Epithelial cell of esophagus (primary cell): ENCODE measurements around the gene MYBPC2.

Experiments used
- DNase-seq: peaks from one replicate; pipeline ENCODE4 v3.0.0; 2010; ENCODE audit warnings: low read depth
- H3K4me3 ChIP-seq: 2 replicates; pipeline ENCODE4 v1.5.1; 2011; ENCODE audit warnings: mild to moderate bottlenecking, low read length, control low read depth
- CTCF ChIP-seq: IDR thresholded peaks from 2 replicates; pipeline ENCODE4 v1.5.1; 2011; ENCODE audit warnings: low read depth, mild to moderate bottlenecking, low read length, control low read depth, inconsistent platforms; ENCODE audit not compliant: insufficient read depth; ENCODE audit errors: missing control alignments

The MYBPC2 gene

DNA sequence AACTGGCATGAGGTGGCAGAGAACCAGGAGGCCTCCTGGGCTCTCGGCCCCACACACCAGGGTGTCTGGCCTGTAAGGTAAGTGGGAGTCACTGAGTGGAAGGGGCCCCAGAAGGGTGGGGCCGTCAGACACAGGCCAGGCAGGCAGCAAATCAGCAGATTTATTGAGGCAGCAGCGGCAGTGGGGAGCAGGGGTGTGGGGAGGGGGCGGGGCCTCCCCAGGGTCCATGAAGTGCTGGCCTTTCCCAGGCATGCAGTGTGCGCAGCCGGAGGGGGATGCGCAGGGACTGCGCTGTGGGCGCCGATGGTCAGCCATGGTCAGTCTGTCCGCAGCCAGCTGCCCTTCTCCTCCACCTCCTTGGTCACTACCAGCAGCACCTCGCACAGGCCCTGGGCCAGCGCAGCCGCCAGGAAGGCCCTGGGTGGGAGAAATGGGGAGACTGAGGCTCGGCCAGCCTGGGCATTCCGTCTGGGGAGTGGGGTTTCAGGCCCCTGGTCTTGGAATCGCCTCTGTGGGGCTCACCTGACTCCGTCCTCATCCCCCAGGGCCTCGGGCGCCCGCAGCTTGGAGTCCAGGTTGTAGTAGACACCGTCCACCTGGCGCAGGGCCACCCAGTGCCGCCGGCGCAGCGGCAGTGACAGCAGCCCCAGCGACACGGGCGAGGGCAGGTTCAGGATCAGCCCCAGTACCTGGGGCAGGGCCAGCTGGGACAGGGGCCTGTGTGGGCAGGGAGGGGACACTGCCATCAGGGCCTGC lies 73.3 kb downstream of the MYBPC2 start:
- no peak overlapping the region for H3K4me3 ChIP-seq
- no peak for TF ChIP-seq CTCF
- no peak for DNase-seq

DNA sequence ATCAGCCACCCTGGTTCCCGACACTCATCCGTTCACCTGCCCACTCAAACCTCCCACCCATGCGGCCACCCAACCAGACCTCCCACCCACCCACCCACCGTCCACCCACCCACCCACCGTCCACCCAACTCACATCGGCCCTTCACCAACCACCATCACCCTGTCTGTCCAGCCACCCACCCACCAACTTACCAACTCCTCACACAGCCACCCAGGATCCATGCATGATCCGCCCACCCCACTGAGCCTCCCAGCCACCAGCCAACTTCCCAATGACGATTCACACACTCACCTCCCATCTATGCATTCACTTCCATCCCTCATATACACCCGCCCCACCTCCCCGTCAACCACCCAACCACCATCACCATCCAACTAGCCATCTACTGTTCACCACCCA lies 74.0 kb downstream of the MYBPC2 start:
- no peak for TF ChIP-seq CTCF
- no peak for DNase-seq
- no peak overlapping the region for H3K4me3 ChIP-seq

- DNase-seq: no peak
- no peak for TF ChIP-seq CTCF
These were observed 74.7 kb downstream of the MYBPC2 start for GRCh38 chr19:50507376-50507775.

GRCh38 chr19:50508843-50509190 lies 76.1 kb downstream of the MYBPC2 start:
- DNase-seq: no peak
- H3K4me3 ChIP-seq: no peak overlapping the region
- TF ChIP-seq CTCF: no peak

More at GRCh38 chr19:50507376-50507775, 74.7 kb downstream of the MYBPC2 start:
- no peak overlapping the region for H3K4me3 ChIP-seq

DNA sequence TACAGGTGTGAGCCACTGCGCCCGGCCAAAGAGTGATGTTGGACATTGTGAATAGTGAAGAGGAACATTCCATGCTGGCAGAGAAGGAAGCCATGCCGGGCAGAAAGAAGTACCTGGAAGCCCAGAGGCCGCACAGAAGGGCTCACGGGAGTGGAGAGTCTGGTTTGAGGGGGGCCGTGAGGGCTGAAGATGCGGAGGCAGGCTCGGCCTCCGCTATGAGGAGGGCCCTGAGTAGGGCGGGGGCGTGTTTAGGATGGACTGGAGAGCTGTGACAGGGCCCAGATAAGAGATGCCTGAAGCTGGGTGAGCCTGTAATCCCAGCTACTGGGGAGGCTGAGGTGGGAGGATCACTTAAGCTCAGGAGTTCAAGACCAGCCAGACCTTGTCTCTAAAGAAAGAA lies 76.7 kb downstream of the MYBPC2 start:
- H3K4me3 ChIP-seq: no peak overlapping the region
- no peak for TF ChIP-seq CTCF
- no peak for DNase-seq

DNA sequence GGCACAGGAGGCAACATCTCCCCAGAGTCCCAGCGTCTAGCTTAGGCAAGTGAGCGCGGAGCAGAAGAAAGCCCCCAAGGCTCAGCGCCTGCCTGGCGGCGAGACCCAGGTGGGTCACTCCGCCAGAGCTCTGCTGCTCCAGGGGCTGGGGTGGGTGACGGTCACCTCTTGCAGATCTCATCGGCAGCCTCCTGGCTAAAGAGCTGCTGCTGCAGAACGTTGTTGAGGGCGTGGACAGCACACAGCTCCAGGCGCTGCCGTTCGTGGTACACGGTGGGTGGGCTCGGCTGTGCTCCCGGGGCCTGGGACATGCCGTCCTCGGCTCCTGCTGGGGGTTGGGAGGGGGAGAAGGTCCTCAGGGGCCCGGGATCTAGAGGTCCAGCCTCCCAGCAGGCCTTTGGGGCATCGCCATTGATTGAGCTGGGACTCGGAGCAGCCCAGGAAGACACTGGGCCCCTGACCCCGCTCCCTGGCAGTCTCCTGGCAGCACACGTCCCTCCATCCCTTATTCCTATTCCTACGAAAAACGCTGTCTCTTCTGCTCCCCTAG lies 77.5 kb downstream of the MYBPC2 start:
- TF ChIP-seq CTCF: no peak
- peak overlapping the region; percentile 73 for H3K4me3 ChIP-seq
- no peak for DNase-seq

DNA sequence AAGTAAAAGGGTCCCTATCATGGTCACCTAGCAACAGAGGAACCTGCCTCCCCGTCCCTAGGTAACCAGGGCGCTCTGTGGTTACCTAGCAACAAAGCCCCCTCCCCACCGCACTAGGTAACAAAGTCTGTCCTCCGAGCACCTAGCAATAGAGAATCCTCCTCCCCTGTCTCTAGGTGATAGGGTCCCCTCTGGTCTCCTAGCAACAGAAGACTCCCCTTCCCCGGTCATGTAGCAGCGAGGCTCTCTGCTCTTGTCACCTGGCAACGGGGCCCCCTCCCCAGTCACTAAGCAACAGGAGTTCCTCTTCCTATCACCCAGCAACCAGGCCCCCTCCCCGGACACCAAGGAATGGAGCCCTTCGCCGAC lies 78.0 kb downstream of the MYBPC2 start:
- H3K4me3 ChIP-seq: peak overlapping the region; percentile 73
- DNase-seq: no peak
- no peak for TF ChIP-seq CTCF
